Left hindlimb (tissue), 1 donor: ENCODE measurements around the gene CRY1.
"Not testable (repeated sequence)": the region's sequence is repeated elsewhere in the genome, so short reads cannot be mapped to it uniquely, and the experiment has no call there.

Source experiments
- DNase-seq: peaks from one replicate; pipeline ENCODE4 v3.0.0-alpha.2; 2018

CRY1 gene

GRCh38 chr12:107108366-107108765, 15.0 kb upstream of the CRY1 start:
- DNase-seq = not testable (repeated sequence)

- no peak for DNase-seq
These were observed 14.0 kb upstream of the CRY1 start for GRCh38 chr12:107107381-107107780.

DNA sequence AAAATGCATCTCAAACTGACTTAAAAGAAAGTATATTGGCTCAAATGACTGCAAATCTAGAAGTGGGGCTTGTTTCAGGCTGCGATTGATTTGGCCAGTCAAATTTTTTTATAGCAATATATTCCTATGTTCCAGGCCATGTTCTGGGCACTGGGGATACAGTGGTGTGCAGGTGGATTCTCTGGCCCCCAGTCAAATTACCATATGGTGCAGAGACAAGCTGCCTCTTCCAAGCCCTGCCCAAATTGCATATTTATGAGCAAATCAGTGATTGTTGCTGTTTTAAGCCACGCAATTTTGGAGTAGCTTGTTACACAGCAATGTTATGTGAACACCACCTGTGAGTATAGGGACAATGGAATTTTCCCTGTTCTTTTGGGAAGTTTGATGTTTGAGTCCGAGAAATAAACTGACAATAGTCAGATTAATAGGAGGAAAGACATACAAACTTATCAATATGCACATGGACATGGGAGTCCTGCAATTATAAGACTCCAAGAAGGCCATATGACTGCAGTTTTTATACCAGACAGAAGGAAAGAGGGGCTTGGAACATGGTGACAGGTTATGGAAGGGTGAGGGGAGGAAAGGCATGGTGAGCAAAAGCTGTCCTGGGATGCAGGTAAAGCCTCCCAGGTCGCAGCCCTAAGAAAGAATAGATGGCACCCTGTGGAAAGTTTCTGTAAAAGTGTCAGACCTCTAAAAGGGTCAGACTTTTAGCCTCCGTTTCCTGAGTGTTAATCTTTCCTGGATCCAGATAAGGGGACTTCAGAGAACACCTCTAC, 13.1 kb upstream of the CRY1 start:
- DNase-seq = no peak

GRCh38 chr12:107105410-107105703, 12.0 kb upstream of the CRY1 start:
- no peak for DNase-seq

DNA sequence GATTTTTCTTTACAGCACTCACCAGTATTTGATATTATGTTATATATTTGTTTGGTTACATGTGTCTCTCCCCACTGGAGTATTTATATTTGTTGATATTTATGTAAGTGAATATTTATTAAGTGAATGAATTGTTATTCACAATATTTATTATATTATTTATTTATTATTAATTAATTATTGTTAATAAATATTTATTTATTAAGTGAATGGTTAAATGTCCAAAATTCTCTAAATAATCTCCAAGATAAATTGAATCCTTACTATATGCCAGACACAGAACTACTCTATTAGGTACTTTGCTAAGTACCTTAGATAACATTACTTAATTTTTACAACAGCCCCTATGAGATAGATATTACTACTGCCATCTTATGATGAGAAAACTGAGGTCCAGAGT, 10.2 kb upstream of the CRY1 start:
- no peak for DNase-seq

DNA sequence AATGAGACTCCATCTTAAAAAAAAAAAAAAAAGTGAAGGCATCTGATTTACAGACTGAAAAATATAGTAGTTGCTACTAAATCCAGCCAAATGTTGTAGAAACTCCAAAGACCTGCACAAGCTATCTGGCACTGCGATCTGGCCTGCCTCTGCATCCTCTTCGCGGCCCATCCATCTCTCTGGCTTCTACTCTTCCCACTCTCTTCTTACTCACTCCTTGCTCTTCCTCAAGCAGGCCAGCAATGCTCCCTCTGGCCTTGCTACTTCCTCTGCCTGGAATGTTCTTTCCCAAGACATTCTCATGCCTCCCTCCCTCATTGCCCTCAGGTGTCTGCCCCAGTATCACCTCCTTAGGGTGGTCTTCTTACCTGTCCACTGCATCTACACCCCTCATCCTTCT, 9.7 kb upstream of the CRY1 start:
- DNase-seq = no peak

GRCh38 chr12:107102294-107102693, 8.9 kb upstream of the CRY1 start:
- DNase-seq = no peak

DNA sequence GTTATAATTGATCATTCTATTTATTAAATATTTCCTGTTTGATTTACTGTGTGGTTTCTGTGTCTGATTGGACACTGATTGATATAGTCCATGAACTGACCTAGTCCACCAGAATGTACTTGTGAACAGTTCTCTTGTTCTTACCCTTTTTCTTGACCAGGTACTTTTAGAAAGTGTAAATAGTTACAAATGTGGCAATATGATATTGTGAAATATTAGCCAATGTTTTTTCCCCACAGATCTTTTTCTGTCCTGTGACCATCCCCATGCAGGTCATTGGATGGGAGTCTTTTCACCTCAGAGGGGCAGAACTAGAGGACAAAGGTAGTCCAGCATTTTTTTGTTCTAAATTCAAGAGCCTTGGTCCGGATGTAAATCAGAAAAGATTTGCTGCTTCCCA, 8.3 kb upstream of the CRY1 start:
- DNase-seq = no peak

- DNase-seq = no peak
These were observed 6.6 kb upstream of the CRY1 start for GRCh38 chr12:107099917-107100316.

- DNase-seq = no peak
These were observed 3.2 kb upstream of the CRY1 start for GRCh38 chr12:107096571-107096970.

- no peak for DNase-seq
These were observed 767 bp upstream of the CRY1 start for GRCh38 chr12:107094183-107094448.

GRCh38 chr12:107092669-107093416, 506 bp downstream of the CRY1 start:
- peak; percentile 64 for DNase-seq

- peak; percentile 69 for DNase-seq
These were observed 1.2 kb downstream of the CRY1 start for GRCh38 chr12:107091989-107092641.

DNA sequence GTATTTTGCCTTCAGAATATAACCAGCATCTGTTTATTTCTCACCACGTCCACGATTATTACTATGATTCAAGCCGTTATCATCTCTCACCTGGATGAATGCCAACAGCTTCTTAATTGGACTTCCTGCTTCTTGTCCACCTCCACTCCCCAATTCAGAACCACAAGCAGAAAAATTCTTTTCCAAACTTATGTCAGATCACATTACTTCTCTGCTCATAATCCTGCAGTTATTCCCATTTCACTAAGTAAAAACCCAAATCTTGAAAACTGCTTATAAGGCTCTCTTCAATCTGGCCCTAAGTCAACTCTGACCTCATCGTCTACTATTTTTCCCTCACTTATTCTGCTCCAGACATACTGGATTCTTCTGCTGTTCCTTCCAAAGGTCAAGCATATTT, 2.0 kb downstream of the CRY1 start:
- DNase-seq = no peak

DNA sequence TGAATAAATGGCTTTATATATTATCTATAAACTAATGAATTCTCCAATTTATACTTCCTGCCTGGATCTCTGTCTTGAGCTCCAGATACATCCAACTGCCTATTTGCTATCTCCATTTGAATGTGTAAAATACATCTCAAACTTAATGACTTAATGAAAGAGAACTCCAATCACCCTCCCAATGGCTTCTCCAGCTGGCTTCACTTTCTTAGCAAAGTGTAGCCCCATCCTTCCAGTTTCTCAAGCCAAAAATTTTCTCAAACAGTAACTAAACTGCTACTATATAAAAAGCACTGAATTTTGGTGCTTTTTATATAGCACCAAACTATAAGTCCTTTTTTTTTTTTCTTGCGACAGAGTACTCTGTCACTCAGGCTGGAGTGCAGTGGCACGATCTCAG, 2.6 kb downstream of the CRY1 start:
- DNase-seq = no peak

- DNase-seq = no peak
These were observed 4.4 kb downstream of the CRY1 start for GRCh38 chr12:107088912-107089311.

- no peak for DNase-seq
These were observed 7.0 kb downstream of the CRY1 start for GRCh38 chr12:107086314-107086713.

DNA sequence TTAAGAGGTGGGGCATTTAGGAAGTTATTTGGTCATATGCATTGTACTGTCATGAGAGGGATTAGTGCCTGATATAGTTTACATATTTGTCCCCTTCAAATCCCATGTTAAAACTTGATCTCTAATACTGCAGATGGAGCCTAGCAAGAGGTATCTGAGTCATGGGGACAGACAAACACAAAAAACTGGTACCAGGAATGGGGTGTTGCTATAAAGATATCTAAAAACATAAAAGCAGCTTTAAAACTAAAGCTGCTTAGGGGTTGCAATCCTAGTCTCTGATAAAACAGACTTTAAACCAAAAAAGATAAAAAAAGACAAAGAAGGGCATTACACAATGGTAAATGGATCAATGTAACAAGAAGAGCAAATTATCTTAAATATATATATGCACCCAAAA, 11.6 kb downstream of the CRY1 start:
- no peak for DNase-seq

- no peak for DNase-seq
These were observed 13.1 kb downstream of the CRY1 start for GRCh38 chr12:107080299-107080698.

- no peak for DNase-seq
These were observed 14.0 kb downstream of the CRY1 start for GRCh38 chr12:107079172-107080011.

- DNase-seq = not testable (repeated sequence)
These were observed 20.1 kb downstream of the CRY1 start for GRCh38 chr12:107073266-107073665.

- no peak for DNase-seq
These were observed 26.7 kb downstream of the CRY1 start for GRCh38 chr12:107066691-107067090.

DNA sequence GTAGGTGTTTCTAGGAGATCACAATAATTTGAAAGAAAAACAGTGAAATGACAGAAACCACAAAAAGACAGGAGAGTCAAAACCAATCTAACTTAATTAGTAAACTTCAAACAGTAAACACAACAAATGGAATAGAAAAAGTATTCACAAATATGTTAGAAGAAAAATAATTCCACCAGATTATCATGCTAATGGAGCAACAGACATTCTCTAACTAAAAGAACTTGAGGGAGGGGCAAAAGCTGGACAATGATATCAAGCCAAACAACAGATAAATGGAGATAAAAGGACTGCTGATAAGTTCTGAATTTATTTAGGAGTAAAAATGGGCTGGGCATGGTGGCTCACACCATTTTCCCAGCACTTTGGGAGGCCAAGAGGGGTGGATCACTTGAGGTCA, 28.7 kb downstream of the CRY1 start:
- no peak for DNase-seq

DNA sequence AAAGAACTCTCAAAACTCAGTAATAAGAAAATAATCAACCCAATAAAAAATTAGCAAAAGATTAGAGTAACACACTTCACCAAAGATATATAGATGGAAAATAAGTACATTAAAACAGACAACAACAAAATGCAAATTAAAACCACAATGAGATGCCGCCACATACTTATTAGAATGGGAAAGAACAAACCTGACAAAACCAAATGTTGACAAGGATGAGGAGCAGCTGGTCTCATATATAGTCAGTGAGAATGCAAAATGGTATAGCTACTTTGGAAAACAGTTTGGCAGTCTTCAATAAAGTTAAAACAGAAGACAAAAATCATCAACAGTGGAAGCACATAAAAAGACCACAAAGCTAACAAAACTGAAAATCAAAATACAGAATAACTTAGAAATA, 29.1 kb downstream of the CRY1 start:
- no peak for DNase-seq
